NT2/D1 (cell line): ENCODE results near the gene FAM241B.

Experiments used
- SUZ12 ChIP-seq: IDR thresholded peaks from 2 replicates; pipeline ENCODE4 v1.6.1; 2011; ENCODE audit not compliant: insufficient read length, insufficient read depth; ENCODE audit errors: extremely low read depth
- YY1 ChIP-seq: IDR thresholded peaks from 2 replicates; pipeline ENCODE4 v1.6.1; 2011; ENCODE audit not compliant: insufficient read length, insufficient read depth

DNA sequence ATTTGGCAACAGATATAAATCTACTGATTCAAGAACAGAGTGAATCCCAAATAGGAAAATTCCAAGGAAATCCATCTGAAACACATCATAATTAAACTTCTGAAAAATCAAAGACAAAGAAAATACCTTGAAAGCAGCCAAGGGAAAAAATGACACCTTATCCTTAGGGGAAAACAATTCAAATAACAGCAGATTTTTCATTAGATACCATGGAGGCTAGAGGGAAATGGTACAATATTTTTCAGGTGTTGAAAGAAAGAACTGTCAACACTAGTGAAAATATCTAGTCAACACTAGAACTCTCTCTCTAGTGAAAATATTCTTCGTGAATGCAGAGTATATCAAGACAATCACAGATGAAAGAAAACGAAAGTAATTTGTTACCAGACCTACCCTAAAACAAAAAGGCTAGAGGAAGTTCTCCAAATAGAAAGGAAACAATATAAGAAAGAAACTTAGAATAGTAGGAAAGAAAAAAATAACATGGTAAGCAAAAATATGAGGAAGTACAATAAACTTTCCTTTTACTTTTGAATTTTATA lies 5.7 kb upstream of the FAM241B start:
- TF ChIP-seq YY1 (no peak), SUZ12 (no peak)
